GM12865 (cell line): ENCODE measurements around the gene TAGAP.

Source experiments
- DNase-seq: peaks from one replicate; pipeline ENCODE4 v3.0.0; 2010; ENCODE audit warnings: low read depth
- H3K4me3 ChIP-seq: 2 replicates; pipeline ENCODE4 v1.5.1; 2011; ENCODE audit warnings: mild to moderate bottlenecking, low read depth, low read length, control low read depth
- CTCF ChIP-seq: IDR thresholded peaks from 2 replicates; pipeline ENCODE4 v1.5.1; 2011; ENCODE audit warnings: low read length, control low read depth, low read depth, inconsistent platforms; ENCODE audit not compliant: insufficient read depth; ENCODE audit errors: missing control alignments

TAGAP gene

DNA sequence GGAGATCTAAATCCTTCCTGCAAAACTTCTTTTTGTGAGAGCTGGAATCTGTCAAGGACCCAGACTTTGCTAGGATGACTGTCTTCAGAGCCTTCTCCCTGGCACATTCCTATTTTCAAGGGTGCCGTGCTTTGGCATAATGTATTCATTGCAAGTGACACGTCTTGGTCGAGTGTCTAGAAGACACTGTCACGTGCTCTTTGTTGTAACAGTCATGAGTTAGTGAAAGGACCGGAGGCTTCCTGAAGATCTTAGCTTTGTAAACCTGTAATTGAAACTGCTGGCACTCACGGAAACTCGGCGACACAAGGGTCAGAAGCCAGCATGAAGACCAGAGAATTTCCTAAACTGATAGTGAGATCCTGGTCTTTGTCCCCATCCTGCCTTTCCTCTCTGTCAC, 19.7 kb upstream of the TAGAP start:
- no peak for DNase-seq
- no peak overlapping the region for H3K4me3 ChIP-seq
- no peak for TF ChIP-seq CTCF

- DNase-seq, result no peak
- TF ChIP-seq CTCF, result no peak
- no peak overlapping the region for H3K4me3 ChIP-seq
These were observed 18.8 kb upstream of the TAGAP start for GRCh38 chr6:159063549-159063948.

DNA sequence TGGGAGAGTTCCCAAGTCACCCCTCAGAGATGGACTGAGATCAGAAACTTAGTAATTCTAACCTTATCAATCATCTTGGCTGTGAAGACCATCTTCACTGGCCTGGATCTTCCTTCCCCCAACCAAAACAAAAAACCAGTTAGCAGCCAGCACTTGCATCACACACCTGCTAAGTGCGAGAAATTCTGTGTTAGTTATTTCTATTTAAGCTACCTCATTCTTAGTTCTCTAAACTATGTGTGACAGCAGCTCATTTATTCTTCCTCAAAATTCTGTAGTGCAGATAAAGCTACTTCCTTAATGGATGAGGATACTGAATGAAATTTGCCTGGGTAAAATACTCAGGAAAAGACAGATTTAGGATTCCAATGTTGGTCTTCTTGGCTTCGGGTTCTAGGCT, 18.2 kb upstream of the TAGAP start:
- H3K4me3 ChIP-seq, result no peak overlapping the region
- DNase-seq, result no peak
- TF ChIP-seq CTCF, result no peak

DNA sequence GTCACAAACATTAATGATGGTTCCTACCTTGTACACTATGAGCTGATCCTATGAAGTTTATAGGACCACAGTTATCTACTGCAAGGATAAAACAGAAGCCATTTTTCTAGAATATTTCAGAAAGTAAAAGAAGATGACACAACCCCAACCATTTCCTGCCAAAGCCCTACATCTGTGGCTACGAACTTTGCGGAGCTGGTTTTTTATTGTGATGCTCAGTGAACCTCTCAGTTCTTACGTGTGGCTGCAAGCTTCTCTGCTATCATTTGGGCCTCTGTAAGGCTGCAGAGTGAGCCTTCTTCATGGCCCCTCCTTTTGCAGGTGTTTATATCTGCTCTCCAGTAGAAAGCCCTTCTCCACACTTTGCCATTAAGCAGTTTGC, 17.8 kb upstream of the TAGAP start:
- no peak overlapping the region for H3K4me3 ChIP-seq
- peak; percentile 62 for DNase-seq
- no peak for TF ChIP-seq CTCF

DNA sequence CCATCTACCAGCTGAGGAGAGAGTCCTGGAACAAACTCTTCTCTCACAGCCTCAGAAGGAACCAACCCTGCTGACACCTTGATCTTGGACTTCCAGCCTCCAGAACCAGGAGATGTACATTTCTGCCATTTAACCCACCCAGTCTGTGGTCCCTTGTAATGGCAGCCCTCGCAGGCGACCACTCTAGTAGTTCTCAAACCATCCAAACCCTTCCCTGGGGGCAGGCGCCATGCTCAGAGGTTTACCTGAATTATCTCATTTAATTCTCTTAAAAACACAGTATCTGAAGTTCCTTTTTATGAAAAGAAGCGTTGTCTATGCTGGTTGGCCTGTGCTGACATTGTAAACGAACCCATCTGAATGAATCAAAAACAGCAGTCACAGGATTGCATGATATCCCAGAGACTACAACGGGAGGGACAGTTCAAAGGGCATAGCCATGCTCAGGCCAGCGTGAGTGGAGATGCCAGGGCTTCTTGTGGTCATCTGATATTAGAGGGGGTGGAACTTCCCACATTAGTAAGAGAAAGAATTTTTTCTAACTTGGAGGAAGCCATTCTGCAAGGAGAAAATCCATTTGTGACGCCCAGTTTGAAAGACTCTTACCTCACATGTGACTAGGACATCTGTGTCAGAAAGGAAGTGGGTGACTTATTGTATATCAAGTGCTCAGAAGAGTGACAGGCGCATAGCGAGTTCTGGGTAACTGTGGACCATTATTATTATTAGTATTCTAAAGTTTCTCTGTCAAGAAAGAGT, 17.2 kb upstream of the TAGAP start:
- no peak overlapping the region for H3K4me3 ChIP-seq
- no peak for TF ChIP-seq CTCF
- peak; percentile 42 for DNase-seq

DNA sequence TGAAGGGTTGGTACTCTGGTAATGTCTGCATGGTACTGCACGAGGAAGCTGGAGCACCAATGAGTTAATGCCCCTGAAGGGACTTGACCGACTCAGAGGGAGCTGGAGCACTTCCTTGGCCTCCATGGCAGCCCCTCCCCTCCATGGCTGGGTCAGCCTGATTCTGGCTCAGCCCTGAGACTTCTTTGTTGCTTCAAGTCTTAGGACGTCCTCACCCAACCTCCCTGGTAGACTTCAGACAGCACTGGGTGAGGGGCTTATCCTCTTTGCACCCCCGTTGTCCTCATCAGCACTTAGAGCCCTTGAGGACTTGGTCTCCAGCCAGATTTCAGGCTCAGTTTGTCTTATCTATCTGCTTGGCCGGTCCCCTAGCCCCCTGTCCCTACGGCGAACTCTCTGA, 16.4 kb upstream of the TAGAP start:
- no peak overlapping the region for H3K4me3 ChIP-seq
- DNase-seq, result no peak
- TF ChIP-seq CTCF, result no peak

DNA sequence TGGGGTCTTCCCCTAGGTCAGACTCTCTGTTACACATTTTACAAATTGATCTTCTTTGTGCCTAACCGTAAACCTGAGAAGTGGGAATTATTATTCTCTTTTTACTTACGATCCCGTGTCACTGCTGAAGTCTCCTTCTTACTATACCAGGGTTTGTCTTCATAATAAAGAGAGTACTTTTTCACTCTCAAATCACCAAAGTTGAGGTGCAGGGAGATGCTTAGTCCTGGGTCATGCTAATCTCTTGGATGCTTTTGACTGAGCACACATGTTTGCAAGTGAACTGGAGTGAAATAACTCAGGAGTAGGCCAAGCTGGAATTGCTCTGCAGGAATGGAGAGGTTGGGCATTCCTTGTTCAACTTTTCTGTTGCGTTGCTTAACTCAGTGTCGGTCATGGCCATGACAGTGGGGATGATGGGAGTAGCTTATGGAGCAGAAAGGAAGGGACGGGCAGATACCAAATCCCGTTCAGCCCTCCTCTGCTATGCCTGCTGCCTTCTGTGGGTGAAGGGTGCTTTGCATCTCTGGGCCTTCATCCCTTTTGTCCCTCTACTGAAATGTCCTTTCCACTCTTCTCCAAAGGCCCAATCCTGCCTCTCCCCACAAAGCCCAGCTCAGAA, 15.2 kb upstream of the TAGAP start:
- H3K4me3 ChIP-seq, result no peak overlapping the region
- DNase-seq, result no peak

More for the DNA sequence above, 15.2 kb upstream of the TAGAP start:
- TF ChIP-seq CTCF, result no peak
